ENCODE results near the gene STX19.
A peak's percentile ranks its signal among the peaks of the same experiment; 100 is the strongest.

- TF ChIP-seq CTCF (IDR thresholded peaks at IDR 0.05) (peak in 2 of 3 donors; percentile 33 to 40), POLR2A (IDR thresholded peaks at IDR 0.05) (no peak)
Measured at GRCh38 chr3:94069194-94069813, 40.9 kb upstream of the STX19 start.
